KOPT-K1 (cell line): Measurements from ENCODE around the gene IL12RB2.

Experiments used
- H3K27ac ChIP-seq: fragments of 200-600 bp; sonication (generic); 2 replicates; pipeline ENCODE4 v1.5.1; 2016; ENCODE audit warnings: antibody characterized with exemption, mild to moderate bottlenecking, low read depth, low read length; ENCODE audit not compliant: poor library complexity, severe bottlenecking
- H3K36me3 ChIP-seq: fragments of 200-600 bp; sonication (generic); 2 replicates; pipeline ENCODE4 v1.5.1; 2017; ENCODE audit warnings: antibody characterized with exemption, mild to moderate bottlenecking, low read length, moderate library complexity; ENCODE audit not compliant: insufficient read depth
- H3K9me3 ChIP-seq: fragments of 200-600 bp; sonication (generic); 2 replicates; pipeline ENCODE4 v1.5.1; 2017; ENCODE audit warnings: antibody characterized with exemption, low read length, mild to moderate bottlenecking; ENCODE audit not compliant: insufficient read depth, poor library complexity, severe bottlenecking

The IL12RB2 gene

DNA sequence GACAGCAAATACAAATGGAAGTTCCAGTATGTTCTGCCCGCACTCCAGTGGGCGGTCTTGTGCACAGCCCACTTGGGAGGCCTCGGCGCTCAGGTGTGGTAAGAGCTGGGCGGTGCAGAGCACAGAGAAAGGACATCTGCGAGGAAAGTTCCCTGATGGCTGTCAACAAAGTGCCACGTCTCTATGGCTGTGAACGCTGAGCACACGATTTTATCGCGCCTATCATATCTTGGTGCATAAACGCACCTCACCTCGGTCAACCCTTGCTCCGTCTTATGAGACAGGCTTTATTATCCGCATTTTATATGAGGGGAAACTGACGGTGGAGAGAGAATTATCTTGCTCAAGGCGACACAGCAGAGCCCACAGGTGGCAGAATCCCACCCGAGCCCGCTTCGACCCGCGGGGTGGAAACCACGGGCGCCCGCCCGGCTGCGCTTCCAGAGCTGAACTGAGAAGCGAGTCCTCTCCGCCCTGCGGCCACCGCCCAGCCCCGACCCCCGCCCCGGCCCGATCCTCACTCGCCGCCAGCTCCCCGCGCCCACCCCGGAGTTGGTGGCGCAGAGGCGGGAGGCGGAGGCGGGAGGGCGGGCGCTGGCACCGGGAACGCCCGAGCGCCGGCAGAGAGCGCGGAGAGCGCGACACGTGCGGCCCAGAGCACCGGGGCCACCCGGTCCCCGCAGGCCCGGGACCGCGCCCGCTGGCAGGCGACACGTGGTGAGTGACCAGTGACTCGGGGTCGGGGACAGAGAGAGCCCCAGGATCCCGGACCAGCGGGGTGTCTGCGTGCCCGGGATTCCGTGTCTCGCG is at the start of gene IL12RB2:
Gene IL12RB2 (plus strand): TSS at position 623 of the 810 bp plus-strand sequence. CDS start 12,496 bp downstream, outside the sequence.
- H3K27ac ChIP-seq: no peak within 1 kb of the TSS
- H3K9me3 ChIP-seq: no peaks in the 10 kb centered on the region
- H3K36me3 ChIP-seq: no peaks in the 10 kb centered on the region

- Histone ChIP-seq H3K27ac (no peak overlapping the region), H3K9me3 (no peaks in the 10 kb centered on the region), H3K36me3 (no peaks in the 10 kb centered on the region)
Measured at GRCh38 chr1:67261680-67262079, 46.0 kb upstream of the IL12RB2 start.

DNA sequence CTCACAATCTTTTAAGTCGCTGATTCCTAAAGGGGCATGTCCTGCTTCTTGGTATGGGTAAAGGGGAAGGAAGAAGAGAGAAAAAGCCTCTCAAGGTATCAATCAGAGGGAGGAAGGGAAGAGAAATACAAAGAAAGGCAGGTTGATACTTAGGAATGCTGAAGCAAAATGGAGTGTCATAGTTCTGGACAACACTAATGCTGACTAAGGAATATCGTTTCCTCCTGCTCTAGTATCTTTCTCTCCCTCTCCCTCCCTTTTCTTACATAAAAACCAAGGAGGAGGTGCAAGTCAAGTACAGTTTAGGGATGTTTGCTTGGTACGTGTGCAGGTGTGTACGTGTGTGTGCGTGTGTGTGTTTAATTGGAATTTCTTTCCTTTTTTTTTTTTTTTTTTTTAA is 44.9 kb upstream of the IL12RB2 start:
- no peak overlapping the region for H3K27ac ChIP-seq
- no peaks in the 10 kb centered on the region for H3K9me3 ChIP-seq
- H3K36me3 ChIP-seq: no peaks in the 10 kb centered on the region

DNA sequence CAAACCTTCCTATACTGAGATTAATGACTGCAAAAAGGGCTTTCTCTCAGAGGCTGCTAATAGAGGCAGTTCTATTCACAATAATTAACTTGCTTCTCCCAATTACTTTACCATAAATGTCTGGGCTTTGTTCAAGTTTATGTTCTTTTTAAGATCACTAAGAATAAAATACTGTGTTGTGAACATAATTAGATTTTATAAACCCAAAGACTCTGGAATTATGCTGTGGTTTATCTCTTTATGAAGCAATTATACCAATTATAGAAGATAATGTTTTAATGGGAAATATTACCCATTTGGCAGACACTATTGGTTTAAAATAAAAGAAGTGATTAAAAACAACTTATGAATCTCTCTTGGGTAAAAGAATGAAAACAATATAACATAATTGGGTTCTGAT is 43.5 kb upstream of the IL12RB2 start:
- Histone ChIP-seq H3K27ac (no peak overlapping the region), H3K9me3 (no peaks in the 10 kb centered on the region), H3K36me3 (no peaks in the 10 kb centered on the region)

GRCh38 chr1:67264899-67265298 is 42.8 kb upstream of the IL12RB2 start:
- no peak overlapping the region for H3K27ac ChIP-seq
- H3K9me3 ChIP-seq: no peaks in the 10 kb centered on the region
- H3K36me3 ChIP-seq: no peaks in the 10 kb centered on the region

DNA sequence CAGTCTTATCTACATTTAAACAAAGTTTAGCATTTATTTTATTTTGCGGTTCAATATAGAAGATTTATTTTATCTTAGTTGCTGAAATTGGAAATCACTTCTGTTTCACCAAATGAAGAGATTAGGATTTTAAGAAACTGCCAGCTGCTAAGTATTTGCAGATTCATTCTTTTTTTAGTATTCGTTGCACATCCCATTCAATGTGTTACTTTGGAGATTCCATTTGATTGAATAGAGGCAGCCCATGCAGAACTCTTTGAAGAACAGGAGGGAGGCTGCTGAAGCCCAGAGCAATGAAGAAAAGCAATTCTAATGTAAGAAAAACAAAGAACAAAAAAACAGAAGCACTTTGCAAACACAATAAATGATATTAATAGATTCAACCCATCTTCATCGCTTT is 38.6 kb upstream of the IL12RB2 start:
- no peak overlapping the region for H3K27ac ChIP-seq
- H3K9me3 ChIP-seq: no peaks in the 10 kb centered on the region
- no peaks in the 10 kb centered on the region for H3K36me3 ChIP-seq

DNA sequence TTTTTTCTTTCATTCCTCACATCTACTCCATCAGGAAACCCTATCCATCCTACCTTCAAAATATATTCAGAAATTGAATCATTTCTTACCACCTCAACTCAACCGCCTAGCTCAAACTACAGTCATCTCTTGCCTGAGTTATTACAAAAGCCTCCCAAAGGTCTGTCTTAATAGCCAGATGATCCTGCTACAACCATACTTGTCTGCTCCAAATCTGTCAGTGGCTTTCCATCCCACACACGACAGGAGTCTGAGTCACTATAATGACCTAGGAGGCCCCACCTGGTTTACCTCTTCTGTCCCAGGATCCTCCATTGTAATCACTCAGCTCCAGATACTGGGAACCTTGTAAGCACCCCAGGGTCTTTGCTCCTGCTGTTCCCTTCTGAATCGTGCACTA is 37.1 kb upstream of the IL12RB2 start:
- Histone ChIP-seq H3K36me3 (no peaks in the 10 kb centered on the region), H3K9me3 (no peaks in the 10 kb centered on the region), H3K27ac (no peak overlapping the region)

- no peaks in the 10 kb centered on the region for H3K9me3 ChIP-seq
- no peak overlapping the region for H3K27ac ChIP-seq
- H3K36me3 ChIP-seq: no peaks in the 10 kb centered on the region
Measured at GRCh38 chr1:67273591-67273990, 34.1 kb upstream of the IL12RB2 start.

DNA sequence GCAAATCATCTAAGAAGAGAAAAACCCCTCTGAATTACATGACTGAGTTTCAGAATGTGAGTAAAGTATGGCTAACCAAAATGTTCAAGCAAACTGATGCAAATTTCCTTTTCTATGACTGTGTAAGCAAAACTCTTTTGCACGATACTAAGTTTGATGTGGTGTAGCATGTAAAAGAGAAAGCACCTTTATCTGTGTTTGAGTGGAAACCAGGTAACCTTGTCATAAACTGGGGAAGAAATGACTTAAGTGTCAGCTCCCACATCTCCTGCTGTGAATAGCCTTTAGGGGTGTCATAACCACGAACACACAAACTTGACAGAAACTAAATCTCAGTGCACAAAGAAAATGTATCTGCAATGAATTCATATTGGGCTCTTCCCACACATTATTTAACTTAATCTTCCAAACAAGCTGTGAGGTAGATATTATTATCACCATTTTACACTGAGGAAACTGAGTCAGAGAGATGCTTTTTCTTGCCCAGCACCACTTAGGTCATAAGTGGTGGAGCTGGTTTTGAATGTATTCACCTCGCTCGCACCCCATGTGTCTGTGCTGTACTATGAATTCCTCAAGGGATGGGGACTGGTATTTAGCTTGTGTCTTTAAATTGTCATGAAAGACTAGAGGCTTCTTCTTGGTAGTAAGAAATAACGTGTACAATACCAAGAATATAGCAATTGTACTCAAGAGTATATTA is 32.9 kb upstream of the IL12RB2 start:
- Histone ChIP-seq H3K9me3 (no peaks in the 10 kb centered on the region), H3K36me3 (no peaks in the 10 kb centered on the region), H3K27ac (no peak overlapping the region)

- Histone ChIP-seq H3K36me3 (no peaks in the 10 kb centered on the region), H3K27ac (no peak overlapping the region), H3K9me3 (no peaks in the 10 kb centered on the region)
Measured at GRCh38 chr1:67280696-67281095, 27.0 kb upstream of the IL12RB2 start.

- no peaks in the 10 kb centered on the region for H3K36me3 ChIP-seq
- H3K27ac ChIP-seq: no peak overlapping the region
- no peaks in the 10 kb centered on the region for H3K9me3 ChIP-seq
Measured at GRCh38 chr1:67281244-67281643, 26.4 kb upstream of the IL12RB2 start.

- Histone ChIP-seq H3K27ac (no peak overlapping the region), H3K36me3 (no peaks in the 10 kb centered on the region), H3K9me3 (no peaks in the 10 kb centered on the region)
Measured at GRCh38 chr1:67285780-67286488, 21.7 kb upstream of the IL12RB2 start.

DNA sequence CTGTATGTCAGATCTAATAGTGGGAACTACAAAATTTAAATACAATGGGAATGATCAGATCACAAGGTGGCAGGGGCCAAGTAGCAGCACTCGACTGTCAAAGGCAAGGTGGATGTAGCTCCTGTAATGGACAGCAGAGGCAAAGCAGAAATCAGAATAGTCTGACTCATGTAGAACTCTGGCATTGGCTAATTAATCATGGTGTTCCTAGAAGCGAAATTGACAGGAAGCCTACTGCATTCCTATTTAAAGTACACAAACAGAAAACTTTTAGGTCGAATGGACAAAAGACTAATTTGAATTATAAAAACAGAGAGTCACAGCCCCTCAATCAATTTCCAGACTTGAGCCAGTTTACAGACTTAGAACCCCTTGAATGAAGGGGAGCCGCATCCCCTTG is 17.4 kb upstream of the IL12RB2 start:
- Histone ChIP-seq H3K27ac (no peak overlapping the region), H3K36me3 (no peaks in the 10 kb centered on the region), H3K9me3 (peaks cover 5% of the 10 kb centered on the region)

GRCh38 chr1:67294836-67295617 is 12.6 kb upstream of the IL12RB2 start:
- H3K9me3 ChIP-seq: peaks cover 5% of the 10 kb centered on the region
- H3K27ac ChIP-seq: no peak overlapping the region

GRCh38 chr1:67298762-67299161 is 8.9 kb upstream of the IL12RB2 start:
- Histone ChIP-seq H3K9me3 (peaks cover 5% of the 10 kb centered on the region), H3K36me3 (no peaks in the 10 kb centered on the region), H3K27ac (no peak overlapping the region)

More at GRCh38 chr1:67294836-67295617, 12.6 kb upstream of the IL12RB2 start:
- no peaks in the 10 kb centered on the region for H3K36me3 ChIP-seq
